GM23338 (cell line): ENCODE data around the gene SNX5. TPM values are rescaled to one million over a fixed set of nuclear protein-coding genes. Genes with fewer than 3 reads are reported as not detected.
A peak's percentile ranks its signal among the peaks of the same experiment; 100 is the strongest.

ENCODE experiments used
- ATAC-seq: fragments of 200-7000 bp; cut with Tn5 transposase; 3 replicates; pipeline ENCODE4 v1.9.1; 2020
- DNase-seq: peaks from one replicate; pipeline ENCODE4 v3.0.0-alpha.2; 2015; ENCODE audit warnings: low spot score
- H2AFZ ChIP-seq: fragments of 200-600 bp; sonication (generic); 2 replicates; pipeline ENCODE4 v1.8.0; 2016; ENCODE audit warnings: antibody characterized with exemption, mild to moderate bottlenecking, moderate library complexity
- H3F3A ChIP-seq: fragments of 200-600 bp; sonication (generic); replicated peaks from 2 replicates; pipeline ENCODE4 v1.8.0; 2017; ENCODE audit warnings: antibody characterized with exemption, mixed run types, low read depth
- H3K27ac ChIP-seq: fragments of 200-600 bp; sonication (generic); 2 replicates; pipeline ENCODE4 v1.6.1; 2016; ENCODE audit warnings: low read depth
- H3K27me3 ChIP-seq: fragments of 200-600 bp; sonication (generic); 2 replicates; pipeline ENCODE4 v1.8.0; 2016; ENCODE audit warnings: mild to moderate bottlenecking, mixed run types, moderate library complexity; ENCODE audit not compliant: insufficient read depth
- H3K36me3 ChIP-seq: fragments of 200-600 bp; sonication (generic); 2 replicates; pipeline ENCODE4 v1.8.0; 2016; ENCODE audit warnings: mild to moderate bottlenecking; ENCODE audit not compliant: insufficient read depth
- H3K4me1 ChIP-seq: fragments of 200-600 bp; sonication (generic); 2 replicates; pipeline ENCODE4 v1.8.0; 2016; ENCODE audit warnings: mild to moderate bottlenecking, moderate library complexity; ENCODE audit not compliant: insufficient read depth
- H3K4me2 ChIP-seq: fragments of 200-600 bp; sonication (generic); 2 replicates; pipeline ENCODE4 v1.7.1; 2017; ENCODE audit warnings: mixed run types
- H3K4me3 ChIP-seq: fragments of 200-600 bp; sonication (generic); 2 replicates; pipeline ENCODE4 v1.6.1; 2016; ENCODE audit warnings: mixed run types
- H3K79me2 ChIP-seq: fragments of 200-600 bp; sonication (generic); replicated peaks from 2 replicates; pipeline ENCODE4 v1.8.0; 2017; ENCODE audit warnings: mild to moderate bottlenecking; ENCODE audit not compliant: insufficient read depth
- H3K9me2 ChIP-seq: fragments of 200-600 bp; sonication (generic); 2 replicates; pipeline ENCODE4 v1.8.0; 2017; ENCODE audit not compliant: insufficient read depth
- H4K20me1 ChIP-seq: fragments of 200-600 bp; sonication (generic); replicated peaks from 2 replicates; pipeline ENCODE4 v1.8.0; 2017; ENCODE audit warnings: mild to moderate bottlenecking; ENCODE audit not compliant: insufficient read depth
- H3K27ac Mint-ChIP-seq: 2 replicates; pipeline ENCODE4 v1.8.0; 2020; ENCODE audit warnings: inconsistent platforms, mild to moderate bottlenecking, moderate library complexity, mixed read lengths
- H3K27me3 Mint-ChIP-seq: 3 replicates; pipeline ENCODE4 v1.8.0; 2022; ENCODE audit warnings: low read depth, mild to moderate bottlenecking, moderate library complexity, mixed read lengths, inconsistent platforms; ENCODE audit not compliant: insufficient read depth, poor library complexity
- H3K36me3 Mint-ChIP-seq: 3 replicates; pipeline ENCODE4 v1.8.0; 2021; ENCODE audit warnings: low read depth, mild to moderate bottlenecking, inconsistent platforms, moderate library complexity, mixed read lengths
- H3K4me1 Mint-ChIP-seq: 3 replicates; pipeline ENCODE4 v1.8.0; 2020; ENCODE audit warnings: mild to moderate bottlenecking, inconsistent platforms, mixed read lengths
- H3K4me3 Mint-ChIP-seq: 3 replicates; pipeline ENCODE4 v1.8.0; 2021; ENCODE audit warnings: moderate library complexity, mild to moderate bottlenecking, inconsistent platforms, mixed read lengths
- H3K9me3 Mint-ChIP-seq: 3 replicates; pipeline ENCODE4 v1.8.0; 2020; ENCODE audit warnings: moderate library complexity, mild to moderate bottlenecking, inconsistent platforms, mixed read lengths
- CREB1 ChIP-seq: fragments of 250-450 bp; sonication (Bioruptor Pico); IDR thresholded peaks from 2 replicates; pipeline ENCODE4 v1.5.0; 2020; ENCODE audit warnings: low read depth, mild to moderate bottlenecking, moderate library complexity
- EZH2 ChIP-seq: fragments of 200-600 bp; sonication (generic); IDR thresholded peaks from one replicate; pipeline ENCODE4 v1.8.0; 2017; ENCODE audit warnings: antibody characterized with exemption, mild to moderate bottlenecking, low read depth; ENCODE audit not compliant: unreplicated experiment
- EZH2phosphoT487 ChIP-seq: fragments of 200-600 bp; sonication (generic); IDR thresholded peaks from one replicate; pipeline ENCODE4 v1.8.1; 2018; ENCODE audit warnings: antibody characterized with exemption; ENCODE audit not compliant: unreplicated experiment
- STAT1 ChIP-seq: IDR thresholded peaks from one replicate; pipeline ENCODE4 v1.6.1; 2016; ENCODE audit warnings: antibody characterized with exemption; ENCODE audit not compliant: unreplicated experiment
- ZNF114 ChIP-seq: fragments of 250-450 bp; sonication (Bioruptor Pico); IDR thresholded peaks from 2 replicates; pipeline ENCODE4 v1.5.0; 2020; ENCODE audit warnings: mild to moderate bottlenecking, moderate library complexity
- polyA plus RNA-seq: library from polyadenylated mRNA; unstranded; fragments of >200 nt; fragmentation: Nextera tagmentation; extraction: Ambion mirVana; gene quantifications from 2 replicates; pipeline ENCODE4 v1.2.1, GENCODE V29; 2016
- total RNA-seq: library from RNA; depleted of rRNA; stranded (reverse); fragments of >200 nt; shearing (Covaris generic); gene quantifications from 2 replicates; pipeline ENCODE4 v1.2.3, GENCODE V29; 2014
- TF ChIP-seq, protein P1 (sequence below): IDR thresholded peaks from 2 replicates; pipeline ENCODE4 v1.6.1; 2016; ENCODE audit warnings: antibody characterized with exemption
- TF ChIP-seq, protein P2 (sequence below): IDR thresholded peaks from one replicate; pipeline ENCODE4 v1.6.1; 2018; ENCODE audit warnings: antibody characterized with exemption; ENCODE audit not compliant: unreplicated experiment
- TF ChIP-seq, protein P3 (sequence below), 2 experiments: fragments of 200-600 bp in 1 of 2; sonication (generic) in 1 of 2; conservative IDR thresholded peaks; 2 replicates each; pipeline versions ENCODE4 v1.5.1 to v1.6.1; 2016 to 2017; ENCODE audit warnings: antibody characterized with exemption in 2 of 2, low read depth in 2 of 2, mild to moderate bottlenecking in 2 of 2, moderate library complexity in 1 of 2

The SNX5 gene
- total and polyA plus RNA-seq, 2 experiments from 2014 or later, result 167 to 287 TPM

DNA sequence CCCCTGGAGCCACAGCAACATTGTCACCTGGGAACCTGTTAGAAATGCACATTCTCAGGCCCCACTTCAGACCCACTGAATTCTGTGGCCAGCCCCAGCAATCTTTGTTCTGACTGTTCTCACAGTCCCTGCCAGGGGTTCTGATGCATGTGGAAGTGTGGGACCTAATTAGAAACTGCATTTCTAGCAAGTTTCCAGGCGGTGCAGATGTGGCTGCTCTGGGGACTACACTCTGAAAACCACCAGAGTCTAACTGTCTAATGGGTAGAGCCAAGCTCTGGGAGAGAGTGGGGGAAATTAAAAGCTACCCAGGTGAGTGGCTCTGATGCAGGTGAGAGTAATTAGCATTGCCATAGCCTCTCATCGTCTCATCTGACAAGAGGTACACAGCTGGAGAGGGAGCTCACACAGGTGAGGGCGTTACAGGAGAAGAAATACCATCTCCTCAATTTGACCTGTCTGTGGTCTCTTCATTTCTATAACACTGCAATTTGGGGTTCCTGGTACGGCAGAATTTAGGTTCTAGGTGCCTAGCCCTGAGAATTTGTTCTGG, 66.0 kb downstream of the SNX5 start (continued):
- TF ChIP-seq CREB1 (no peak), ZNF114 (CRISPR knock-in tag) (no peak)
- TF ChIP-seq, protein P1, sequence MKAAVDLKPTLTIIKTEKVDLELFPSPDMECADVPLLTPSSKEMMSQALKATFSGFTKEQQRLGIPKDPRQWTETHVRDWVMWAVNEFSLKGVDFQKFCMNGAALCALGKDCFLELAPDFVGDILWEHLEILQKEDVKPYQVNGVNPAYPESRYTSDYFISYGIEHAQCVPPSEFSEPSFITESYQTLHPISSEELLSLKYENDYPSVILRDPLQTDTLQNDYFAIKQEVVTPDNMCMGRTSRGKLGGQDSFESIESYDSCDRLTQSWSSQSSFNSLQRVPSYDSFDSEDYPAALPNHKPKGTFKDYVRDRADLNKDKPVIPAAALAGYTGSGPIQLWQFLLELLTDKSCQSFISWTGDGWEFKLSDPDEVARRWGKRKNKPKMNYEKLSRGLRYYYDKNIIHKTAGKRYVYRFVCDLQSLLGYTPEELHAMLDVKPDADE, result no peak
- TF ChIP-seq, protein P2, sequence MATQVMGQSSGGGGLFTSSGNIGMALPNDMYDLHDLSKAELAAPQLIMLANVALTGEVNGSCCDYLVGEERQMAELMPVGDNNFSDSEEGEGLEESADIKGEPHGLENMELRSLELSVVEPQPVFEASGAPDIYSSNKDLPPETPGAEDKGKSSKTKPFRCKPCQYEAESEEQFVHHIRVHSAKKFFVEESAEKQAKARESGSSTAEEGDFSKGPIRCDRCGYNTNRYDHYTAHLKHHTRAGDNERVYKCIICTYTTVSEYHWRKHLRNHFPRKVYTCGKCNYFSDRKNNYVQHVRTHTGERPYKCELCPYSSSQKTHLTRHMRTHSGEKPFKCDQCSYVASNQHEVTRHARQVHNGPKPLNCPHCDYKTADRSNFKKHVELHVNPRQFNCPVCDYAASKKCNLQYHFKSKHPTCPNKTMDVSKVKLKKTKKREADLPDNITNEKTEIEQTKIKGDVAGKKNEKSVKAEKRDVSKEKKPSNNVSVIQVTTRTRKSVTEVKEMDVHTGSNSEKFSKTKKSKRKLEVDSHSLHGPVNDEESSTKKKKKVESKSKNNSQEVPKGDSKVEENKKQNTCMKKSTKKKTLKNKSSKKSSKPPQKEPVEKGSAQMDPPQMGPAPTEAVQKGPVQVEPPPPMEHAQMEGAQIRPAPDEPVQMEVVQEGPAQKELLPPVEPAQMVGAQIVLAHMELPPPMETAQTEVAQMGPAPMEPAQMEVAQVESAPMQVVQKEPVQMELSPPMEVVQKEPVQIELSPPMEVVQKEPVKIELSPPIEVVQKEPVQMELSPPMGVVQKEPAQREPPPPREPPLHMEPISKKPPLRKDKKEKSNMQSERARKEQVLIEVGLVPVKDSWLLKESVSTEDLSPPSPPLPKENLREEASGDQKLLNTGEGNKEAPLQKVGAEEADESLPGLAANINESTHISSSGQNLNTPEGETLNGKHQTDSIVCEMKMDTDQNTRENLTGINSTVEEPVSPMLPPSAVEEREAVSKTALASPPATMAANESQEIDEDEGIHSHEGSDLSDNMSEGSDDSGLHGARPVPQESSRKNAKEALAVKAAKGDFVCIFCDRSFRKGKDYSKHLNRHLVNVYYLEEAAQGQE, result no peak

DNA sequence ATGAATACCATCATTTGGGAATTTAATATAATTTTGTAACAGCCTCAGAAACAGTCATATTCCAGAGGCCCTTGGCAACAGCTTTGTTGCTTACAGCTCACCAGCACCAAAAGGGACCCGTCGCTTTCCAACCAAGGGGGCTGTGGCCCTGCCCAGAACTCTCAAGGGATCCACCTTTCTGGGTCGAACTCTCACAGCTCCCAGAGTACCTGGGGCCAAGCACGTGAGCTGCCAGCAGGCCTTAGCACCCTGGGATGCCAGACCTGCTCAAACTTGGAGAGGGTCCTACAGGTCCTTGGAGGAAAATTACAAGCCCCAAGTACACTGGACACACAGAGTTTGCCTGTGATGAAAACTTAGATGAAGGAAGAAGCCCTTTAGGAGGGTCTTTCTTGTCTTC, 66.6 kb downstream of the SNX5 start:
- H3K36me3 ChIP-seq, result no peaks in the 10 kb centered on the region
- H3K4me3 Mint-ChIP-seq, result no peak overlapping the region
- H3K4me2 ChIP-seq, result no peak overlapping the region
- H4K20me1 ChIP-seq, result no peaks in the 10 kb centered on the region
- no peak overlapping the region for H3K27ac ChIP-seq
- no peaks in the 10 kb centered on the region for H3K79me2 ChIP-seq
- H3F3A ChIP-seq, result no peaks in the 10 kb centered on the region
- peak overlapping the region; percentile 83; the same call in 1 of the 2 replicates for H2AFZ ChIP-seq
- H3K27me3 Mint-ChIP-seq, result peaks cover 5% of the 10 kb centered on the region
- H3K27ac Mint-ChIP-seq, result no peak overlapping the region
- peaks cover 10% of the 10 kb centered on the region; the same call in 1 of the 2 replicates for H3K4me1 ChIP-seq
- no peaks in the 10 kb centered on the region for H3K36me3 Mint-ChIP-seq
- no peaks in the 10 kb centered on the region for H3K9me2 ChIP-seq
- H3K4me1 Mint-ChIP-seq, result peaks cover 21% of the 10 kb centered on the region
- TF ChIP-seq, protein P1, result no peak
- peaks cover 2% of the 10 kb centered on the region; the same call in 2 of the 3 replicates for H3K9me3 Mint-ChIP-seq
- ATAC-seq (no peak), DNase-seq (no peak)
- H3K4me3 ChIP-seq, result no peak overlapping the region
- H3K27me3 ChIP-seq, result no peaks in the 10 kb centered on the region

DNA sequence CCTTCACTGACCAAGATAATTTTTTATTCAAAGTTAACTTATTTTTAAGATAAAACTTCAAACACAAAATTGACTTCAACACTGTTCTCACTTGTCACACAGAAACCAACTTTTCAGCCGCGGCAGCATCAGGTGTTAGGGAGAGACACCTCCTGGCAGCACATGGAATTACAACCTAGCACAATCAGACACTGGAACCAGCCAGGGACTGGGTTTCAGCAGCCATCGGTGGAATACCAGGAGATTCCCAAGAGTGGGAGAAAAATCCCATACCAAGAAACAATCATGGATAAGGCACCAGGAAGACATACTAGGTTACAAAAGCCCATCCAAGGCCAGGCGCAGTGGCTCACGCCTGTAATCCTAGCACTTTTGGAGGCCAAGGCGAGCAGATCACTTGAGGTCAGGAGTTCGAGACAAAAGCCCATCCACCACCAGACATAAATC, 70.0 kb downstream of the SNX5 start:
- peaks cover 37% of the 10 kb centered on the region for H3K4me1 Mint-ChIP-seq
- ATAC-seq (peak; percentile 20), DNase-seq (peak; percentile 88)
- TF ChIP-seq STAT1 (no peak), EZH2phosphoT487 (no peak), EZH2 (no peak)
- TF ChIP-seq, protein P3, sequence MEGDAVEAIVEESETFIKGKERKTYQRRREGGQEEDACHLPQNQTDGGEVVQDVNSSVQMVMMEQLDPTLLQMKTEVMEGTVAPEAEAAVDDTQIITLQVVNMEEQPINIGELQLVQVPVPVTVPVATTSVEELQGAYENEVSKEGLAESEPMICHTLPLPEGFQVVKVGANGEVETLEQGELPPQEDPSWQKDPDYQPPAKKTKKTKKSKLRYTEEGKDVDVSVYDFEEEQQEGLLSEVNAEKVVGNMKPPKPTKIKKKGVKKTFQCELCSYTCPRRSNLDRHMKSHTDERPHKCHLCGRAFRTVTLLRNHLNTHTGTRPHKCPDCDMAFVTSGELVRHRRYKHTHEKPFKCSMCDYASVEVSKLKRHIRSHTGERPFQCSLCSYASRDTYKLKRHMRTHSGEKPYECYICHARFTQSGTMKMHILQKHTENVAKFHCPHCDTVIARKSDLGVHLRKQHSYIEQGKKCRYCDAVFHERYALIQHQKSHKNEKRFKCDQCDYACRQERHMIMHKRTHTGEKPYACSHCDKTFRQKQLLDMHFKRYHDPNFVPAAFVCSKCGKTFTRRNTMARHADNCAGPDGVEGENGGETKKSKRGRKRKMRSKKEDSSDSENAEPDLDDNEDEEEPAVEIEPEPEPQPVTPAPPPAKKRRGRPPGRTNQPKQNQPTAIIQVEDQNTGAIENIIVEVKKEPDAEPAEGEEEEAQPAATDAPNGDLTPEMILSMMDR (conservative IDR thresholded peaks at IDR 0.05; ENCODE audit: low read depth in 2 of 2), result peak; percentile 94 to 96
- TF ChIP-seq, protein P1, result no peak
- peaks cover 6% of the 10 kb centered on the region for H3K9me3 Mint-ChIP-seq
- Histone ChIP-seq H3F3A (no peaks in the 10 kb centered on the region), H3K4me1 (peaks cover 30% of the 10 kb centered on the region), H3K79me2 (no peaks in the 10 kb centered on the region), H3K4me3 (no peak overlapping the region), H3K27ac (no peak overlapping the region), H3K36me3 (no peaks in the 10 kb centered on the region), H3K9me2 (no peaks in the 10 kb centered on the region), H3K4me2 (no peak overlapping the region), H3K27me3 (no peaks in the 10 kb centered on the region), H4K20me1 (no peaks in the 10 kb centered on the region), H2AFZ (no peak overlapping the region)
- no peaks in the 10 kb centered on the region for H3K36me3 Mint-ChIP-seq
- peaks cover 5% of the 10 kb centered on the region for H3K27me3 Mint-ChIP-seq
- H3K27ac Mint-ChIP-seq, result 0 out of 2 replicates have a peak overlapping the region, but pooled peaks have one; percentile 29
- no peak overlapping the region for H3K4me3 Mint-ChIP-seq
